Uterus (tissue), 4 donors: ENCODE results near the gene GKN2. TPM values are rescaled to one million over a fixed set of nuclear protein-coding genes. Genes with fewer than 3 reads are reported as not detected.

ENCODE experiments used
- DNase-seq, 2 donors: peaks; one replicate each; pipeline ENCODE4 v3.0.0-alpha.2; 2019 to 2020
- H3K27ac ChIP-seq, 2 donors: fragments of 200-600 bp; sonication (generic); 1 replicate in 1 of 2; 2 replicates in 1 of 2; pipeline ENCODE4 v1.5.1; 2016 to 2018
- H3K27me3 ChIP-seq, 2 donors: fragments of 200-600 bp; sonication (generic); one replicate each; pipeline ENCODE4 v1.5.1; 2018 to 2019; ENCODE audit warnings: control low read depth in 1 of 2
- H3K36me3 ChIP-seq, 2 donors: fragments of 200-600 bp; sonication (generic); one replicate each; pipeline ENCODE4 v1.5.1; 2019; ENCODE audit warnings: control low read depth in 1 of 2
- H3K4me1 ChIP-seq, 2 donors: fragments of 200-600 bp; sonication (generic); one replicate each; pipeline ENCODE4 v1.5.1; 2018 to 2019; ENCODE audit warnings: control low read depth in 1 of 2
- H3K4me3 ChIP-seq, 2 donors: fragments of 200-600 bp; sonication (generic); 1 replicate in 1 of 2; 2 replicates in 1 of 2; pipeline ENCODE4 v1.5.1; 2018 to 2019; ENCODE audit warnings: mild to moderate bottlenecking in 1 of 2
- H3K9me3 ChIP-seq, 2 donors: fragments of 200-600 bp; sonication (generic); one replicate each; pipeline ENCODE4 v1.5.1; 2019; ENCODE audit warnings: control low read depth in 1 of 2
- CTCF ChIP-seq, 4 experiments: fragments of 200-600 bp in 2 of 4; fragments of 450-650 bp in 2 of 4; sonication (generic) in 2 of 4; IDR thresholded peaks; one replicate each; pipeline ENCODE4 v1.5.1; 2016 to 2019; ENCODE audit warnings: antibody characterized with exemption in 4 of 4, mild to moderate bottlenecking in 2 of 4, moderate library complexity in 1 of 4
- POLR2A ChIP-seq, 2 donors: fragments of 450-650 bp; IDR thresholded peaks; one replicate each; pipeline ENCODE4 v1.6.1; 2016; ENCODE audit warnings: antibody characterized with exemption in 2 of 2, mild to moderate bottlenecking in 1 of 2, moderate library complexity in 1 of 2
- intact Hi-C: fragments of 100-400 bp; cut with DNase I; formaldehyde crosslinking; loops from one replicate; pipeline ENCODE4 v1.15.1; 2023; ENCODE audit warnings: low total_unique reads
- total RNA-seq, 4 donors: library from RNA; depleted of rRNA in 3 of 4; stranded (reverse); fragments of >200 nt in 3 of 4; gene quantifications; one replicate each; pipeline versions ENCODE4 v1.1.0 to v1.2.4, GENCODE V29; 2014 to 2023
- donor health status: DM: yes; HTN: yes; CAD: no.

The GKN2 gene
- total RNA-seq = not detected

- Histone ChIP-seq H3K27me3 (no peaks in the 10 kb centered on the region), H3K27ac (no peak within 1 kb of the TSS), H3K9me3 (no peaks in the 10 kb centered on the region), H3K36me3 (no peaks in the 10 kb centered on the region), H3K4me3 (no peak within 1 kb of the TSS), H3K4me1 (no peaks in the 10 kb centered on the region)
- intact Hi-C loops = no loop called here
- TF ChIP-seq CTCF (IDR thresholded peaks at IDR 0.05) (no peak), POLR2A (IDR thresholded peaks at IDR 0.05) (no peak)
- DNase-seq = no peak
Measured at GRCh38 chr2:68952887-68953521, at the start of gene GKN2. GKN2 (minus strand) TSS chr2:68952893; CDS start chr2:68952861, 32 bp downstream.

DNA sequence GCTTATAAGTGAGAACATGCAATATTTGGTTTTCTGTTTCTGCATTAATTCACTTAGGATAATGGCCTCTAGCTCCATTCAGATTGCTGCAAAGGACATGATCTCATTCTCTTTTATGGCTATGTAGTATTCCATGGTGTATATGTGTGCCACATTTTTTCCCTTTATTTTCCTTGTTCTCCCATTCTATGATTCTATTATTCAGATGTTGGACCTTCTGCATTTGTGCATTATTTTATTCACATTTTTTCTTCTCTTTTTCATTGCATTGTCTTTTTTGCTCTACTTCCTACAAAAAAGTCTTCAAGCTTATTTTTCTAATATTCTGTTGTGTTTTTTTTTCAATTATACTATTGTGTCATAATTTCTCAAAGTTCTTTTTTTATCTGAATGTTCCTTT, 49.2 kb upstream of the GKN2 start:
- intact Hi-C loops = no loop called here
- H3K27me3 ChIP-seq = no peaks in the 10 kb centered on the region
- H3K36me3 ChIP-seq = no peaks in the 10 kb centered on the region
- H3K27ac ChIP-seq = no peak overlapping the region
- no peak for TF ChIP-seq POLR2A (IDR thresholded peaks at IDR 0.05)
- TF ChIP-seq CTCF (IDR thresholded peaks at IDR 0.05) = no peak
- no peaks in the 10 kb centered on the region for H3K9me3 ChIP-seq
- no peaks in the 10 kb centered on the region for H3K4me1 ChIP-seq
- no peak for DNase-seq
- H3K4me3 ChIP-seq = no peak overlapping the region

- Histone ChIP-seq H3K4me1 (no peaks in the 10 kb centered on the region), H3K27me3 (no peaks in the 10 kb centered on the region), H3K9me3 (no peaks in the 10 kb centered on the region), H3K4me3 (no peak overlapping the region), H3K27ac (no peak overlapping the region), H3K36me3 (no peaks in the 10 kb centered on the region)
- no peak for DNase-seq
- intact Hi-C loops = no loop called here
- no peak for TF ChIP-seq CTCF (IDR thresholded peaks at IDR 0.05)
- TF ChIP-seq POLR2A (IDR thresholded peaks at IDR 0.05) = no peak
Measured at GRCh38 chr2:68997401-68997800, 44.7 kb upstream of the GKN2 start.

DNA sequence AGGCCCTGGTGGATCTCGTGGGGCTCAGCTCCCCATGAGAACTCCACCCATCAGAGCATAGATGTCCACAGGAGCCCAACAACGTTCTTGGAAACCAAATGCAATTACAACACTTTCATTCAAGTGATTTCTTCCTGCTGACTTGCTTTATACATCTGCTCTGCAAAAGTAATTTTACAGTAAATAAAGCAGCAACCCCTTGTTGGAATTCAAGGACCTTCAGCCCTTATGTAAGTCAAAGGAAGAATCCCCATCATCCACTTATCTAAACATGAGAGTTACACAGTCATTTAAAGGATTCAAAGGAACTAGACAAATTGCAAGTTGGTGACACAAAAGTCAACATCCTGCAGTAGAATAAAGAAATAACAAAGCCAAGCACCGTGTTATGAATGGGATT, 43.2 kb upstream of the GKN2 start:
- TF ChIP-seq CTCF (IDR thresholded peaks at IDR 0.05) (no peak), POLR2A (IDR thresholded peaks at IDR 0.05) (no peak)
- no peaks in the 10 kb centered on the region for H3K27me3 ChIP-seq
- no peak for DNase-seq
- H3K27ac ChIP-seq = no peak overlapping the region
- H3K36me3 ChIP-seq = no peaks in the 10 kb centered on the region
- H3K9me3 ChIP-seq = no peaks in the 10 kb centered on the region
- H3K4me1 ChIP-seq = no peaks in the 10 kb centered on the region
- intact Hi-C loops = no loop called here
- no peak overlapping the region for H3K4me3 ChIP-seq

GRCh38 chr2:68994864-68995263, 42.2 kb upstream of the GKN2 start:
- no peak for TF ChIP-seq CTCF (IDR thresholded peaks at IDR 0.05)
- Histone ChIP-seq H3K4me3 (no peak overlapping the region), H3K27me3 (no peaks in the 10 kb centered on the region), H3K9me3 (no peaks in the 10 kb centered on the region), H3K4me1 (no peaks in the 10 kb centered on the region), H3K36me3 (no peaks in the 10 kb centered on the region), H3K27ac (no peak overlapping the region)
- peak in 1 of 2 donors; percentile 19 for DNase-seq
- intact Hi-C loops = no loop called here
